Measurements from ENCODE around the gene TBC1D19. TPM values are rescaled to one million over a fixed set of nuclear protein-coding genes. Genes with fewer than 3 reads are reported as not detected.
"Not testable (repeated sequence)": the region's sequence is repeated elsewhere in the genome, so short reads cannot be mapped to it uniquely, and the experiment has no call there.

Gene TBC1D19
- total and polyA plus RNA-seq, 9 of the 15 experiments (the other 6 are each of a cell fraction or from before 2014, with no cell fraction given): 0.73 to 5.6 (median 3.7) TPM

GRCh38 chr4:26636458-26636857, 52.6 kb downstream of the TBC1D19 start (continued):
- TF ChIP-seq ZBTB5 (IDR thresholded peaks at IDR 0.05) (no peak), SETDB1 (IDR thresholded peaks at IDR 0.05; ENCODE audit: low read length) (no peak), ZNF12 (CRISPR knock-in tag; IDR thresholded peaks at IDR 0.05) (no peak), NCOR1 (IDR thresholded peaks at IDR 0.05) (no peak), FOXJ3 (CRISPR knock-in tag; IDR thresholded peaks at IDR 0.05) (no peak)

GRCh38 chr4:26640639-26641038, 56.8 kb downstream of the TBC1D19 start:
- H3K36me3 ChIP-seq (ENCODE audit: control insufficient read depth, insufficient read depth, low read length); in situ Hi-C loops (cut with MboI); CTCF ChIA-PET (ENCODE audit: low intra/inter-chr PET ratio); H3K9me1 ChIP-seq (ENCODE audit: control insufficient read depth, insufficient read depth, low read length); FAIRE-seq; DNase-seq (ENCODE audit: extremely low read depth in 1 of 4, low spot score in 3 of 4); H2AFZ ChIP-seq (ENCODE audit: low read depth, low read length); H3K4me2 ChIP-seq (ENCODE audit: insufficient read depth, low read length); H3K9ac ChIP-seq (ENCODE audit: insufficient read depth in 1 of 2, low read depth in 2 of 2, low read length in 2 of 2); H4K20me1 ChIP-seq (replicated peaks; ENCODE audit: control insufficient read depth, insufficient read depth, low read length); intact Hi-C loops (cut with micrococcal nuclease); H3K27me3 ChIP-seq (ENCODE audit: control insufficient read depth in 2 of 2, insufficient read depth in 2 of 2, low read length in 2 of 2); H3K27ac ChIP-seq (ENCODE audit: extremely low read depth, low read depth, low read length); H3K79me2 ChIP-seq (ENCODE audit: control insufficient read depth, insufficient read depth, low read length); ATAC-seq; H3K4me1 ChIP-seq (replicated peaks in 1 of 2; ENCODE audit: control insufficient read depth in 2 of 2, insufficient read depth in 2 of 2, low read length in 2 of 2); H3K9me3 ChIP-seq (replicated peaks; ENCODE audit: control insufficient read depth, insufficient read depth, low read depth, low read length); BruUV-seq (replicated peaks); H3K4me3 ChIP-seq: not testable (repeated sequence)
- 62% methylated on average over 8 of the region's 8 CpGs for WGBS (ENCODE audit: insufficient coverage, low coverage, missing lambda C conversion rate)
- POLR2A ChIA-PET: interaction anchor here (0.7 kb wide), 1 partner anchor 85 kb away, joined by 3 read pairs; no protein-coding TSS in a partner anchor
